GM12865 (cell line): ENCODE measurements around the gene OXER1.

ENCODE experiments used
- DNase-seq: peaks from one replicate; pipeline ENCODE4 v3.0.0; 2010; ENCODE audit warnings: low read depth
- H3K4me3 ChIP-seq: 2 replicates; pipeline ENCODE4 v1.5.1; 2011; ENCODE audit warnings: mild to moderate bottlenecking, low read depth, low read length, control low read depth
- TF ChIP-seq, protein P1 (sequence below): IDR thresholded peaks from 2 replicates; pipeline ENCODE4 v1.5.1; 2011; ENCODE audit warnings: low read length, control low read depth, low read depth, inconsistent platforms; ENCODE audit not compliant: insufficient read depth; ENCODE audit errors: missing control alignments

The OXER1 gene

GRCh38 chr2:42764901-42765300 lies 966 bp upstream of the OXER1 start:
- TF ChIP-seq, protein P1, sequence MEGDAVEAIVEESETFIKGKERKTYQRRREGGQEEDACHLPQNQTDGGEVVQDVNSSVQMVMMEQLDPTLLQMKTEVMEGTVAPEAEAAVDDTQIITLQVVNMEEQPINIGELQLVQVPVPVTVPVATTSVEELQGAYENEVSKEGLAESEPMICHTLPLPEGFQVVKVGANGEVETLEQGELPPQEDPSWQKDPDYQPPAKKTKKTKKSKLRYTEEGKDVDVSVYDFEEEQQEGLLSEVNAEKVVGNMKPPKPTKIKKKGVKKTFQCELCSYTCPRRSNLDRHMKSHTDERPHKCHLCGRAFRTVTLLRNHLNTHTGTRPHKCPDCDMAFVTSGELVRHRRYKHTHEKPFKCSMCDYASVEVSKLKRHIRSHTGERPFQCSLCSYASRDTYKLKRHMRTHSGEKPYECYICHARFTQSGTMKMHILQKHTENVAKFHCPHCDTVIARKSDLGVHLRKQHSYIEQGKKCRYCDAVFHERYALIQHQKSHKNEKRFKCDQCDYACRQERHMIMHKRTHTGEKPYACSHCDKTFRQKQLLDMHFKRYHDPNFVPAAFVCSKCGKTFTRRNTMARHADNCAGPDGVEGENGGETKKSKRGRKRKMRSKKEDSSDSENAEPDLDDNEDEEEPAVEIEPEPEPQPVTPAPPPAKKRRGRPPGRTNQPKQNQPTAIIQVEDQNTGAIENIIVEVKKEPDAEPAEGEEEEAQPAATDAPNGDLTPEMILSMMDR = no peak
- no peak for DNase-seq
- no peak overlapping the region for H3K4me3 ChIP-seq

- no peak overlapping the region for H3K4me3 ChIP-seq
- no peak for DNase-seq
- TF ChIP-seq, protein P1 = no peak
Observed at GRCh38 chr2:42762823-42763804, 821 bp downstream of the OXER1 start.

GRCh38 chr2:42762155-42762554 lies 1.8 kb downstream of the OXER1 start:
- no peak overlapping the region for H3K4me3 ChIP-seq
- no peak for DNase-seq
- TF ChIP-seq, protein P1 = no peak

GRCh38 chr2:42761554-42761953 lies 2.4 kb downstream of the OXER1 start:
- no peak overlapping the region for H3K4me3 ChIP-seq
- DNase-seq = no peak
- TF ChIP-seq, protein P1 = no peak

DNA sequence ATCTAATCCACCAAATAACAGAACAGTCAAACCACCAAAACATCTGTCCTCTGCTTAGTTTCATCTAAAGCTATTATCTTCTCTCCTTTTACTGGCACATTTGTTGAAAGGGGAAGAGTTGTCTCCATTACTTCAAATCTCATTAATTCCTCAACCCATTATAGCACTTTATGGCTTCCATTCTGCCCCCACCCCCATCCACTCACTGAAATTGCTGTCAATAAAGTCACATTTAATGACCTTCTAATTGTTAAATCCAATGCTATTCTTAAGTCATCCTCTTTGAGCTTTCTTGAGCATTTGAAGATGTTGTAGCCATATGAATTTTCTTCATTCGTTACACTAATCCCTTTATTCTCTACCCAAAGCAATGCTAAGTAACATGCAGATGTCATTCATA lies 5.2 kb downstream of the OXER1 start:
- TF ChIP-seq, protein P1 = no peak

GRCh38 chr2:42757981-42758740 lies 5.8 kb downstream of the OXER1 start:
- TF ChIP-seq, protein P1 = no peak
- H3K4me3 ChIP-seq = no peak overlapping the region
- no peak for DNase-seq

More for the DNA sequence above, 5.2 kb downstream of the OXER1 start:
- no peak overlapping the region for H3K4me3 ChIP-seq
- no peak for DNase-seq
